Activated B cell treated with CpG ODN at 0.5 μM for 24 hours (primary cell): ENCODE data around the gene RSPRY1. TPM values are rescaled to one million over a fixed set of nuclear protein-coding genes. Genes with fewer than 3 reads are reported as not detected.
"Not testable (repeated sequence)": the region's sequence is repeated elsewhere in the genome, so short reads cannot be mapped to it uniquely, and the experiment has no call there.

Experiments used
- ATAC-seq: fragments of 200-7000 bp; cut with Tn5 transposase; one replicate; pipeline ENCODE4 v1.10.0; 2021; ENCODE audit warnings: low read depth, mild to moderate bottlenecking, moderate library complexity
- CTCF ChIA-PET: fragments of 350-600 bp; sonication (Branson Sonifier 250); formaldehyde crosslinking; loops from one replicate; lab custom pipeline; 2021; ENCODE audit warnings: antibody characterized with exemption; lab: Charles Lee
- POLR2A ChIA-PET: fragments of 350-600 bp; sonication (Branson Sonifier 250); formaldehyde crosslinking; loops from one replicate; lab custom pipeline; 2021; ENCODE audit warnings: antibody characterized with exemption; lab: Charles Lee
- DNase-seq: peaks from one replicate; pipeline ENCODE4 v3.0.0; 2022
- H3K27ac Mint-ChIP-seq: one replicate; pipeline ENCODE4 v1.8.0; 2020; ENCODE audit warnings: mixed read lengths
- H3K27me3 Mint-ChIP-seq: one replicate; pipeline ENCODE4 v1.8.0; 2021; ENCODE audit warnings: mixed read lengths
- H3K36me3 Mint-ChIP-seq: one replicate; pipeline ENCODE4 v1.8.0; 2021; ENCODE audit warnings: low read depth, mixed read lengths
- H3K4me1 Mint-ChIP-seq: one replicate; pipeline ENCODE4 v1.8.0; 2021; ENCODE audit warnings: mixed read lengths
- H3K4me3 Mint-ChIP-seq: one replicate; pipeline ENCODE4 v1.8.0; 2020; ENCODE audit warnings: mild to moderate bottlenecking, mixed read lengths
- H3K9me3 Mint-ChIP-seq: one replicate; pipeline ENCODE4 v1.8.0; 2020; ENCODE audit warnings: mixed read lengths
- intact Hi-C: fragments of 100-400 bp; cut with micrococcal nuclease; formaldehyde crosslinking; loops from one replicate; pipeline ENCODE4 v1.15.1; 2024
- total RNA-seq: library from RNA; stranded (reverse); gene quantifications from 2 replicates; pipeline ENCODE4 v1.2.3, GENCODE V29; 2022
- TF ChIP-seq, protein P1 (sequence below): fragments of 200-600 bp; IDR thresholded peaks from one replicate; pipeline ENCODE4 v1.8.0; 2022; ENCODE audit warnings: antibody characterized with exemption, mild to moderate bottlenecking

The RSPRY1 gene
- total RNA-seq, 1 donor from 2014 or later = 39.9 TPM

DNA sequence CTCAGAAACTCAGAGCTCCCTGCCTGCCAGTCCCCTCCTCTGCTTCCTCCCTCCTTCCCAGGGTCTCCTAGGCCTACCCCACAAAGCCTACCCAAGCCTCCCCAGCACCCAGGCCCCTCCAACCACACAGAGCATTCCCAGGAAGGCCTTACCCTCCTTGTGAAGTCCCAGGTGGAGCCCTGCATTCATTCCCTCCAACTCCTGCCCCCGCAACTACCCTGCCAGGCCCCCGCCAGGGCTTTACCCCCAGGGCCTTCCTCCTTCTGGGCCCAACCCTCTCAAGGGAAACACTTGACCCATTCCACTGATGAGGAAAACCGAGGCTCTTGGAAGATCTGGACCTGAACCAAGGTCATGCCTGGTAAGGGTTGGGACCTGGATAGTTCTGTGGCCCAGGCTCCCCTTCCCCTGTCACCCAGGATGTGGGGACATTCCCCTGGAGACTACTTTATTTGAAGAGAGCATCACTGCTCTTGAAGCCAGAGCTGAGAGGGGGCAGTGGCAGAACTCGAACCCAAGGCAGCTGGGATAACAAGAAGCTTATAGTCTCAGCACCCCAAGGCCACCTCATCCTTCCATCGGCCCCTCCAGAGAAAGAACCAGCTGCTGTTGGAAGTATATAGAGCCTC is 85.9 kb downstream of the RSPRY1 start:
- POLR2A ChIA-PET = no interaction called here
- DNase-seq (no peak), ATAC-seq (no peak)
- CTCF ChIA-PET = interaction anchor here (0.6 kb wide), 1 partner anchor 33 kb away, joined by 3 read pairs; no protein-coding TSS in a partner anchor
- Mint-ChIP-seq H3K27me3 (no peaks in the 10 kb centered on the region), H3K4me3 (no peak overlapping the region), H3K27ac (no peak overlapping the region), H3K4me1 (no peaks in the 10 kb centered on the region), H3K36me3 (no peaks in the 10 kb centered on the region), H3K9me3 (no peaks in the 10 kb centered on the region)
- intact Hi-C loops = no loop called here
- TF ChIP-seq, protein P1, sequence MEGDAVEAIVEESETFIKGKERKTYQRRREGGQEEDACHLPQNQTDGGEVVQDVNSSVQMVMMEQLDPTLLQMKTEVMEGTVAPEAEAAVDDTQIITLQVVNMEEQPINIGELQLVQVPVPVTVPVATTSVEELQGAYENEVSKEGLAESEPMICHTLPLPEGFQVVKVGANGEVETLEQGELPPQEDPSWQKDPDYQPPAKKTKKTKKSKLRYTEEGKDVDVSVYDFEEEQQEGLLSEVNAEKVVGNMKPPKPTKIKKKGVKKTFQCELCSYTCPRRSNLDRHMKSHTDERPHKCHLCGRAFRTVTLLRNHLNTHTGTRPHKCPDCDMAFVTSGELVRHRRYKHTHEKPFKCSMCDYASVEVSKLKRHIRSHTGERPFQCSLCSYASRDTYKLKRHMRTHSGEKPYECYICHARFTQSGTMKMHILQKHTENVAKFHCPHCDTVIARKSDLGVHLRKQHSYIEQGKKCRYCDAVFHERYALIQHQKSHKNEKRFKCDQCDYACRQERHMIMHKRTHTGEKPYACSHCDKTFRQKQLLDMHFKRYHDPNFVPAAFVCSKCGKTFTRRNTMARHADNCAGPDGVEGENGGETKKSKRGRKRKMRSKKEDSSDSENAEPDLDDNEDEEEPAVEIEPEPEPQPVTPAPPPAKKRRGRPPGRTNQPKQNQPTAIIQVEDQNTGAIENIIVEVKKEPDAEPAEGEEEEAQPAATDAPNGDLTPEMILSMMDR = no peak

DNA sequence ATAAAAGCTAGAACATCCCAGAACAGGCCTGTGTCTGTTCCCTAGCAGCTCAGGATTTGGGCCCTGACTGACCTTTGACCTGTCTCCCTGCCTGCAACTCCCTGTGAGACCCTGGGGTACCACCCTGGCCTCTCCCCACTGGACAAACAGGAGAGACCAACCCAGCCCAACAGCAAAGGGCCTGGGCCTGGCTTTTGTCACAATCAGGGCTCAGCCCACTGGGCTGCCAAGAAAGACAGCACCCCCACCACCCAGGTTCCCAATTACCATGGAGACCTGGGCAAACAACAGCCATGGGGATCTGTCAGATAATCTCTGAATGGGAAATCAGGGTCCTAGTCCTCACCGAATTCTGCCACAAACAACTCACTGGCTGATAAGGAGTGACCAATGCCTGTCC is 87.2 kb downstream of the RSPRY1 start:
- H3K4me1 Mint-ChIP-seq = peaks cover 4% of the 10 kb centered on the region

DNA sequence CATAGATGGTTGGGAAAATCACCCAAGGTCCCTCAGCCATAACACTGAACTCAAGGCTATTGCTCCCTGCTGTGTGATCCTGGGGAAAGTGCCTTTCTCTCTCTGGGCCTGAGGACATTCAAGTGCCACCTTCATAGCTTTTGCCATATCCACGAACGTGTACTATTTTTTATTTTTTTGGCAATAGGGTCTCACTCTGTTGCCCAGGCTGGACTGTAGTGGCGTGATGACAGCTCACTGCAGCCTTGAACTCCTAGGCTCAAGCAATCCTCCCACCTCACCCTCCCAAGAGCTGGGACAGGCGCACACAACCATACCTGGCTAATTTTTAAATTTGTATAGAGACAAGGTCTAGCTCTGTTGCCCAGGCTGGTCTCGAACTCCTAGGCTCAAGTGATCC is 87.7 kb downstream of the RSPRY1 start:
- POLR2A ChIA-PET = no interaction called here
- H3K36me3 Mint-ChIP-seq = no peaks in the 10 kb centered on the region
- intact Hi-C loops = no loop called here
- peaks cover 4% of the 10 kb centered on the region for H3K4me1 Mint-ChIP-seq
- no peak for ATAC-seq
- CTCF ChIA-PET = no interaction called here
- TF ChIP-seq, protein P1 = no peak
- no peaks in the 10 kb centered on the region for H3K9me3 Mint-ChIP-seq
- no peak for DNase-seq
- peaks cover 3% of the 10 kb centered on the region for H3K27me3 Mint-ChIP-seq
- no peak overlapping the region for H3K27ac Mint-ChIP-seq
- H3K4me3 Mint-ChIP-seq = no peak overlapping the region

More for the DNA sequence above, 87.2 kb downstream of the RSPRY1 start:
- POLR2A ChIA-PET = no interaction called here
- Mint-ChIP-seq H3K9me3 (no peaks in the 10 kb centered on the region), H3K27ac (no peak overlapping the region), H3K27me3 (peaks cover 3% of the 10 kb centered on the region), H3K36me3 (no peaks in the 10 kb centered on the region), H3K4me3 (no peak overlapping the region)
- CTCF ChIA-PET = no interaction called here
- DNase-seq (no peak), ATAC-seq (no peak)
- TF ChIP-seq, protein P1 = no peak
- intact Hi-C loops = no loop called here

DNA sequence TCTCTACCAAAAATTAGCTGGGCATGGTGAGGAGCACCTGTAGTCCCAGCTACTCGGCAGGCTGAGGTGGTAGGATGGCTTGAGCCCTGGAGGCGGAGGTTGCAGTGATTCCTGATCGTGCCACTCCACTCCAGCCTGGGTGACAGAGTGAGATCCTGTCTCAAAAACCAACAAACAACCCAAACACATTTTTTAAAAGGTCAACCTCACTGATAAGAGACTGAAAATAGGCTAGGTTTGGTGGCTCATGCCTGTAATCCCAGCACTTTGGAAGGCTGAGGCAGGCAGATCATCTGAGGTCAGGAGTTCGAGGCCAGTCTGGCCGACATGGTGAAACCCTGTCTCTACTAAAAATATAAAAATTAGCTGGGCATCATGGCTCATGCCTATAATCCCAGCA is 89.8 kb downstream of the RSPRY1 start:
- intact Hi-C loops, H3K27me3 Mint-ChIP-seq, H3K27ac Mint-ChIP-seq, H3K9me3 Mint-ChIP-seq, ATAC-seq, DNase-seq, H3K4me3 Mint-ChIP-seq, CTCF ChIA-PET, H3K4me1 Mint-ChIP-seq, H3K36me3 Mint-ChIP-seq: not testable (repeated sequence)
- POLR2A ChIA-PET = interaction anchor here (0.5 kb wide), 1 partner anchor 167 kb away, joined by 5 read pairs; no protein-coding TSS in a partner anchor

DNA sequence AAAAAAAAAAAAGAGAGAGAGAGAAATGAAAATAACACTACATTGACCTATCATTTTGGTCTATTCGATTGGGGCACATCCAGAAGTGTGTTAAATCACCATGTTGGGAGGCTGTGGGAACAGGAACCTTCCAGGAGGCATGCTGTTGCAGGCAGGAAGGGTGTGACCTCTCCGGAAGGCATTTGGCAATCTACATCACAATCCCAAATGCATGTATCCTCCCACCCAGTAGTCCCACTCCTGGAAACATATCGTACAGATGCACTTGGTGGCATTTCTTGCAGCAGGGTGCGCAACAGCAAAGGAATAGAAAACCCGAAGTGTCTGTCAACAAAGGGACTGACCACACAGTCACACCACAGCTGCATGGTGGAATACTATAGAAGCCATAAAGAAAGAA is 90.5 kb downstream of the RSPRY1 start:
- ATAC-seq (no peak), DNase-seq (no peak)
- Mint-ChIP-seq H3K4me1 (peaks cover 4% of the 10 kb centered on the region), H3K36me3 (no peaks in the 10 kb centered on the region), H3K27ac (peak overlapping the region; percentile 12), H3K4me3 (no peak overlapping the region), H3K9me3 (no peaks in the 10 kb centered on the region), H3K27me3 (peaks cover 3% of the 10 kb centered on the region)
- TF ChIP-seq, protein P1 = no peak
- intact Hi-C loops = no loop called here
- ChIA-PET POLR2A (interaction anchor here (0.7 kb wide), 1 partner anchor 66 kb away, joined by 4 read pairs; no protein-coding TSS in a partner anchor), CTCF (no interaction called here)
